ENCODE measurements around the gene DPYSL5. TPM values are rescaled to one million over a fixed set of nuclear protein-coding genes. Genes with fewer than 3 reads are reported as not detected.
A peak's percentile ranks its signal among the peaks of the same experiment; 100 is the strongest.

Gene DPYSL5
- total RNA-seq, 4 donors from 2014 or later = 0.13 to 0.50 (median 0.41) TPM

- peak; percentile 68 for DNase-seq (ENCODE audit: extremely low spot score)
- no peak for TF ChIP-seq POLR2AphosphoS5 (IDR thresholded peaks at IDR 0.05)
- no peak for TF ChIP-seq EP300 (IDR thresholded peaks at IDR 0.05)
- TF ChIP-seq POLR2A (IDR thresholded peaks at IDR 0.05; ENCODE audit: low read depth) = no peak
- TF ChIP-seq, protein P1, sequence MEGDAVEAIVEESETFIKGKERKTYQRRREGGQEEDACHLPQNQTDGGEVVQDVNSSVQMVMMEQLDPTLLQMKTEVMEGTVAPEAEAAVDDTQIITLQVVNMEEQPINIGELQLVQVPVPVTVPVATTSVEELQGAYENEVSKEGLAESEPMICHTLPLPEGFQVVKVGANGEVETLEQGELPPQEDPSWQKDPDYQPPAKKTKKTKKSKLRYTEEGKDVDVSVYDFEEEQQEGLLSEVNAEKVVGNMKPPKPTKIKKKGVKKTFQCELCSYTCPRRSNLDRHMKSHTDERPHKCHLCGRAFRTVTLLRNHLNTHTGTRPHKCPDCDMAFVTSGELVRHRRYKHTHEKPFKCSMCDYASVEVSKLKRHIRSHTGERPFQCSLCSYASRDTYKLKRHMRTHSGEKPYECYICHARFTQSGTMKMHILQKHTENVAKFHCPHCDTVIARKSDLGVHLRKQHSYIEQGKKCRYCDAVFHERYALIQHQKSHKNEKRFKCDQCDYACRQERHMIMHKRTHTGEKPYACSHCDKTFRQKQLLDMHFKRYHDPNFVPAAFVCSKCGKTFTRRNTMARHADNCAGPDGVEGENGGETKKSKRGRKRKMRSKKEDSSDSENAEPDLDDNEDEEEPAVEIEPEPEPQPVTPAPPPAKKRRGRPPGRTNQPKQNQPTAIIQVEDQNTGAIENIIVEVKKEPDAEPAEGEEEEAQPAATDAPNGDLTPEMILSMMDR (IDR thresholded peaks at IDR 0.05) = no peak
- Histone ChIP-seq H3K4me3 (no peak overlapping the region), H3K27me3 (no peaks in the 10 kb centered on the region), H3K9me3 (peaks cover 0 to 19% (median 14%) of the 10 kb centered on the region in 4 donors), H3K4me1 (peaks cover 0 to 3% (median 0%) of the 10 kb centered on the region in 4 donors), H3K36me3 (no peaks in the 10 kb centered on the region), H3K27ac (replicated peaks in 1 of 4) (no peak overlapping the region)
- intact Hi-C loops (cut with DNase I) = no loop called here
- WGBS = 95% methylated on average over 2 of the region's 2 CpGs
Observed at GRCh38 chr2:26894136-26894535, 46.2 kb downstream of the DPYSL5 start.

DNA sequence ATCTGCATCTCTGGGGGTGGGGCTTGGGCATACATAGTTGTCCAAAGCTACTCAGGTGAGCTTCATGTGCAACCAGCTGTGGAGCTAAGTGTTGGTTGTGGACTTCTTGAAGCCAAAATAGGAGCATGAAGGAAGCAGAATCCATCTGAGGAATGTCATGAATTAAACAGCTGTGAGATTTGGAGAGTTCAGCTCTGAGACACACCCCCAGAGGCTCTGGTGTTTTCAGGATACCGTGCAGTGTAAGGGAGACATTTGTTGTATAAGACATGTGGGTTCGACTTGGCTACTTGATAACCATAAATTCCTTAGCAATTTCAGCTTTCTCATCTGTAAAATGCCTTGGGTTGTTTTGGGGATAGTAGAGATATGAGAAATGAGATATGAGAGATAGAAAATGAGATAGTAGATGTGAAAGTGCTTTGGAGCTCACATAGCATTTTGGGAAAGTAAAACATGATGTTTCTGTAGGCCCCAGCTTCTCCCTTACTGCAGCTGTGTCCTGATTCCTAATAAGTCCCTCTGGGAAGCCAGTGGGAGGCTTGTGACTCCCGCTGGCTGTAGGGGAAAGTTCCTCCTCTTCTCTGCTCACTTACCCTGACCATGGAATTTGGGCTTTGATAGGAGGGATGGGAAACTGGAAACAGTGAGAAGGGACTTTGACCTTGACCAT is 50.0 kb downstream of the DPYSL5 start:
- intact Hi-C loops (cut with DNase I) = no loop called here
- TF ChIP-seq POLR2A (IDR thresholded peaks at IDR 0.05; ENCODE audit: low read depth) (no peak), EP300 (IDR thresholded peaks at IDR 0.05) (no peak), POLR2AphosphoS5 (IDR thresholded peaks at IDR 0.05) (no peak)
- TF ChIP-seq, protein P1 (IDR thresholded peaks at IDR 0.05) = no peak
- H3K4me3 ChIP-seq = no peak overlapping the region

DNA sequence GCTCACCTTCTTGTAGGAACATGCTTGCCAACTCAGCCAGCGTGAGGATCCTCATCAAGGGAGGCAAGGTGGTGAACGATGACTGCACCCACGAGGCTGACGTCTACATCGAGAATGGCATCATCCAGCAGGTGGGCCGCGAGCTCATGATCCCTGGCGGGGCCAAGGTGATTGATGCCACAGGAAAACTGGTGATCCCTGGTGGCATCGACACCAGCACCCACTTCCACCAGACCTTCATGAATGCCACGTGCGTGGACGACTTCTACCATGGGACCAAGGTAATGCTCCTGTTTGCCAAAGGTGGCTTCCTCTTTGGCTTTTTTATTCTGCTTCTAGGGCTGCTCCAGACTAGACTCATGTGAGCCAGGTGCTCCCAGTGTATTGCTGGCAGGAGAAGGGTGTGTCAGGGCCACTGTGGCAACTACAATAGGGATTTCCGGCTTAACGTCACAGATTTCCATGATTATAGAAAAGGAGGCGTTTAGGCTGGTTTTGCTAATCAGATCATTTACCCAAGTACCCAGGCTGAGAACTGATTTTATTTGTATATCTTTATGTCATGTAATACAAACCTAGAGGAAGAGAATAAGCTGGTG is 50.6 kb downstream of the DPYSL5 start:
- Histone ChIP-seq H3K9me3 (peaks cover 0 to 19% (median 14%) of the 10 kb centered on the region in 4 donors), H3K4me3 (no peak overlapping the region), H3K4me1 (peaks cover 0 to 5% (median 2%) of the 10 kb centered on the region in 4 donors), H3K27me3 (no peaks in the 10 kb centered on the region), H3K27ac (replicated peaks in 1 of 4) (no peak overlapping the region), H3K36me3 (no peaks in the 10 kb centered on the region)
- 94% methylated on average over 15 of the region's 15 CpGs for WGBS
- intact Hi-C loops (cut with DNase I) = no loop called here
- TF ChIP-seq, protein P1 (IDR thresholded peaks at IDR 0.05) = no peak
- TF ChIP-seq EP300 (IDR thresholded peaks at IDR 0.05) = no peak
- TF ChIP-seq POLR2AphosphoS5 (IDR thresholded peaks at IDR 0.05) = no peak
- no peak for TF ChIP-seq POLR2A (IDR thresholded peaks at IDR 0.05; ENCODE audit: low read depth)
- DNase-seq (ENCODE audit: extremely low spot score) = no peak

More for the DNA sequence above, 50.0 kb downstream of the DPYSL5 start:
- Histone ChIP-seq H3K27me3 (no peaks in the 10 kb centered on the region), H3K36me3 (no peaks in the 10 kb centered on the region), H3K27ac (replicated peaks in 1 of 4) (no peak overlapping the region), H3K9me3 (peaks cover 0 to 19% (median 14%) of the 10 kb centered on the region in 4 donors), H3K4me1 (peaks cover 0 to 5% (median 3%) of the 10 kb centered on the region in 4 donors)
- peak; percentile 66 for DNase-seq (ENCODE audit: extremely low spot score)
- 58% methylated on average over 3 of the region's 3 CpGs for WGBS

- H3K36me3 ChIP-seq = no peaks in the 10 kb centered on the region
- H3K4me1 ChIP-seq = peaks cover 0 to 5% (median 2%) of the 10 kb centered on the region in 4 donors
- peaks cover 0 to 15% (median 9%) of the 10 kb centered on the region in 4 donors for H3K9me3 ChIP-seq
- H3K27ac ChIP-seq (replicated peaks in 1 of 4) = no peak overlapping the region
- no peak for DNase-seq (ENCODE audit: extremely low spot score)
- TF ChIP-seq, protein P1 (IDR thresholded peaks at IDR 0.05) = no peak
- no peak for TF ChIP-seq POLR2AphosphoS5 (IDR thresholded peaks at IDR 0.05)
- no peak for TF ChIP-seq POLR2A (IDR thresholded peaks at IDR 0.05; ENCODE audit: low read depth)
- TF ChIP-seq EP300 (IDR thresholded peaks at IDR 0.05) = no peak
- 82% methylated on average over 5 of the region's 6 CpGs for WGBS
- intact Hi-C loops (cut with DNase I) = no loop called here
- H3K27me3 ChIP-seq = no peaks in the 10 kb centered on the region
- no peak overlapping the region for H3K4me3 ChIP-seq
Observed at GRCh38 chr2:26899500-26900164, 51.7 kb downstream of the DPYSL5 start.
